ENCODE results near the gene ARHGAP26.

The ARHGAP26 gene

DNA sequence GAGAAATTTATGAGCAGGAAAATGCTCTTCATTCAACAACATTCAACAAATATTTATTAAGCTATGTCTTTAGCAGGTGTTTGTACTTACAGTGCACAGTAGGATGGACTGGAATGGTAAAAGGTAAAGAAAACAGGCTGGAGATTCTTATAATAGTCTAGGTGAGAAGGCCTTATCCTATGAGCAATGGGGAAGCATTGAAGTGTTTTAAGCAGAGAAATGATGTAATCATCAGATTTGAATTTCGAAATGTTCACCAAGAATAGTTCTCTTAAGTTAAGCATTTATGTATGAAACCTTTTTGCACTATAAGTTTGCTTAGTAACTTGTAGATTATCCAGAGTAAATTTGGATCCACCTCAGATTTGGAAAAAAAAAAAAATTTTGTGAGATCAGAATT is 424.0 kb downstream of the ARHGAP26 start:
- H2AFZ ChIP-seq (ENCODE audit: low read length) = no peak overlapping the region
- H3K9ac ChIP-seq (ENCODE audit: low read length) = no peak overlapping the region

DNA sequence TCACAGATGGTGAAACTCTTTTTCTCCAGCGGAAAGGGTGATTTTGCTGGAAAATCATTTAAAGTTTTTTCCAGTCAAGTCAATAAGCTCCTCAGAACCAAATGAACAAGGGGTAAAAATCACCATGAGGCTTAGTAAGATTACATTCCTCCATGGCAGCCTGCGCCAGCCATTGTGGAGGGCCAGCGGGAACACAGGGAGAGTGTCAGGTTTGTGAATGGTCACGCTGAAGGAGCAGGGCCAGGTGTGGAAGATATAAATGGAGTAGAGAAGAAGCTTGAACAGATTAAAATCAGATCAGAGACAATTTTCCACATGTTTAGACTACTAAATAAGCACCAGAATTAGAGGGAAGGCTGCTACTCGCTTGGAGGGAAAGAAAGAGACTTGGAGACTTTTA is 424.5 kb downstream of the ARHGAP26 start:
- Histone ChIP-seq H3K9me3 (ENCODE audit: low read length) (peaks cover 2% of the 10 kb centered on the region; the same call in 1 of the 2 replicates), H4K20me1 (ENCODE audit: insufficient read depth, low read length) (no peaks in the 10 kb centered on the region), H3K27me3 (ENCODE audit: insufficient read depth, low read length) (no peaks in the 10 kb centered on the region), H3K4me3 (ENCODE audit: low read depth, low read length, poor library complexity, severe bottlenecking) (no peak overlapping the region), H3K4me2 (ENCODE audit: low read length) (no peak overlapping the region), H3K36me3 (ENCODE audit: insufficient read depth, low read length) (no peaks in the 10 kb centered on the region), H3K79me2 (ENCODE audit: insufficient read depth, low read length) (no peaks in the 10 kb centered on the region), H3K9me2 (ENCODE audit: low read depth, low read length) (no peaks in the 10 kb centered on the region), H3K27ac (ENCODE audit: low read depth, low read length, poor library complexity, severe bottlenecking) (no peak overlapping the region), H3K9ac (ENCODE audit: low read length) (no peak overlapping the region), H3K4me1 (ENCODE audit: insufficient read depth, low read length, severe bottlenecking) (no peaks in the 10 kb centered on the region), H3F3A (ENCODE audit: insufficient read depth, low read length) (no peaks in the 10 kb centered on the region), H2AFZ (ENCODE audit: low read length) (no peak overlapping the region)
- TF ChIP-seq, protein P1, sequence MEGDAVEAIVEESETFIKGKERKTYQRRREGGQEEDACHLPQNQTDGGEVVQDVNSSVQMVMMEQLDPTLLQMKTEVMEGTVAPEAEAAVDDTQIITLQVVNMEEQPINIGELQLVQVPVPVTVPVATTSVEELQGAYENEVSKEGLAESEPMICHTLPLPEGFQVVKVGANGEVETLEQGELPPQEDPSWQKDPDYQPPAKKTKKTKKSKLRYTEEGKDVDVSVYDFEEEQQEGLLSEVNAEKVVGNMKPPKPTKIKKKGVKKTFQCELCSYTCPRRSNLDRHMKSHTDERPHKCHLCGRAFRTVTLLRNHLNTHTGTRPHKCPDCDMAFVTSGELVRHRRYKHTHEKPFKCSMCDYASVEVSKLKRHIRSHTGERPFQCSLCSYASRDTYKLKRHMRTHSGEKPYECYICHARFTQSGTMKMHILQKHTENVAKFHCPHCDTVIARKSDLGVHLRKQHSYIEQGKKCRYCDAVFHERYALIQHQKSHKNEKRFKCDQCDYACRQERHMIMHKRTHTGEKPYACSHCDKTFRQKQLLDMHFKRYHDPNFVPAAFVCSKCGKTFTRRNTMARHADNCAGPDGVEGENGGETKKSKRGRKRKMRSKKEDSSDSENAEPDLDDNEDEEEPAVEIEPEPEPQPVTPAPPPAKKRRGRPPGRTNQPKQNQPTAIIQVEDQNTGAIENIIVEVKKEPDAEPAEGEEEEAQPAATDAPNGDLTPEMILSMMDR (IDR thresholded peaks at IDR 0.05; ENCODE audit: low read length) = no peak
- TF ChIP-seq EZH2 (IDR thresholded peaks at IDR 0.05; ENCODE audit: borderline replicate concordance, low read length) = no peak

More for the DNA sequence above, 424.0 kb downstream of the ARHGAP26 start:
- no peaks in the 10 kb centered on the region for H4K20me1 ChIP-seq (ENCODE audit: insufficient read depth, low read length)
- no peak overlapping the region for H3K4me2 ChIP-seq (ENCODE audit: low read length)
- no peaks in the 10 kb centered on the region for H3K36me3 ChIP-seq (ENCODE audit: insufficient read depth, low read length)
- H3K4me3 ChIP-seq (ENCODE audit: low read depth, low read length, poor library complexity, severe bottlenecking) = no peak overlapping the region
- TF ChIP-seq, protein P1 (IDR thresholded peaks at IDR 0.05; ENCODE audit: low read length) = no peak
- TF ChIP-seq EZH2 (IDR thresholded peaks at IDR 0.05; ENCODE audit: borderline replicate concordance, low read length) = no peak
- H3F3A ChIP-seq (ENCODE audit: insufficient read depth, low read length) = no peaks in the 10 kb centered on the region
- H3K9me2 ChIP-seq (ENCODE audit: low read depth, low read length) = no peaks in the 10 kb centered on the region
- peaks cover 2% of the 10 kb centered on the region; the same call in 1 of the 2 replicates for H3K9me3 ChIP-seq (ENCODE audit: low read length)
- no peaks in the 10 kb centered on the region for H3K4me1 ChIP-seq (ENCODE audit: insufficient read depth, low read length, severe bottlenecking)
- no peaks in the 10 kb centered on the region for H3K27me3 ChIP-seq (ENCODE audit: insufficient read depth, low read length)
- H3K79me2 ChIP-seq (ENCODE audit: insufficient read depth, low read length) = no peaks in the 10 kb centered on the region
- no peak overlapping the region for H3K27ac ChIP-seq (ENCODE audit: low read depth, low read length, poor library complexity, severe bottlenecking)

DNA sequence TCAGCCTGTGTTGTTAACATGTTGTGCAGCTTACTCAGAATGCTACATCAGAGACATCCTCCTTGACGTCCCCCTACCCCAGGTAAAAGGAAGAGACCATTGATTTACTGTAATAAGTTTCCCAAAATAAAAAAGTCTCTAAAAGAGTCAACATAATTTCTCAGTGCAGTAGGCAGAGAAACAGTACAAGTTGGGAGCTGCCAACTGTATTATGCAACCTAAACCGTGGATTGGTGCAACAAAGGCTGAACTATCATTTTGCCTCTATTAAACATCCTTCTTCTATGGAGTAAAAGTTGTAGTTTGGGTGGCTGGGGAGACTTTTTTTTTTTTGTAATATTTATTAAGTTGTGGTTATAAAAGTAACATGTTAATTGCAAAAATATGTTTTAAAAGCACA is 425.3 kb downstream of the ARHGAP26 start:
- Histone ChIP-seq H2AFZ (ENCODE audit: low read length) (no peak overlapping the region), H3F3A (ENCODE audit: insufficient read depth, low read length) (no peaks in the 10 kb centered on the region), H4K20me1 (ENCODE audit: insufficient read depth, low read length) (no peaks in the 10 kb centered on the region), H3K27ac (ENCODE audit: low read depth, low read length, poor library complexity, severe bottlenecking) (no peak overlapping the region), H3K9me2 (ENCODE audit: low read depth, low read length) (no peaks in the 10 kb centered on the region), H3K79me2 (ENCODE audit: insufficient read depth, low read length) (no peaks in the 10 kb centered on the region), H3K9ac (ENCODE audit: low read length) (no peak overlapping the region), H3K27me3 (ENCODE audit: insufficient read depth, low read length) (no peaks in the 10 kb centered on the region), H3K36me3 (ENCODE audit: insufficient read depth, low read length) (no peaks in the 10 kb centered on the region), H3K9me3 (ENCODE audit: low read length) (peaks cover 2% of the 10 kb centered on the region; the same call in 1 of the 2 replicates), H3K4me3 (ENCODE audit: low read depth, low read length, poor library complexity, severe bottlenecking) (no peak overlapping the region), H3K4me2 (ENCODE audit: low read length) (no peak overlapping the region), H3K4me1 (ENCODE audit: insufficient read depth, low read length, severe bottlenecking) (no peaks in the 10 kb centered on the region)
- TF ChIP-seq, protein P1 (IDR thresholded peaks at IDR 0.05; ENCODE audit: low read length) = no peak
- TF ChIP-seq EZH2 (IDR thresholded peaks at IDR 0.05; ENCODE audit: borderline replicate concordance, low read length) = no peak
